Mesenchymal stem cell (in vitro differentiated cells and primary cell): ENCODE data around the gene MARCHF3.

Experiments
- DNase-seq: peaks from one replicate; pipeline ENCODE4 v3.0.0-alpha.2; 2013
- H2AFZ ChIP-seq: one replicate; pipeline ENCODE4 v1.6.1; 2013; ENCODE audit warnings: low read depth, mild to moderate bottlenecking, control low read depth, inconsistent platforms, low read length, moderate library complexity
- H2AK5ac ChIP-seq: 2 replicates; pipeline ENCODE4 v1.6.1; 2013; ENCODE audit warnings: low read length, moderate library complexity, mild to moderate bottlenecking, inconsistent platforms; ENCODE audit not compliant: severe bottlenecking
- H2BK120ac ChIP-seq: one replicate; pipeline ENCODE4 v1.6.1; 2013; ENCODE audit warnings: low read depth, mild to moderate bottlenecking, inconsistent platforms, low read length, moderate library complexity
- H2BK12ac ChIP-seq, 2 experiments: one replicate each; pipeline ENCODE4 v1.6.1; 2013; ENCODE audit warnings: inconsistent platforms in 2 of 2, low read length in 2 of 2, mild to moderate bottlenecking in 2 of 2, moderate library complexity in 2 of 2, control low read depth in 1 of 2
- H2BK15ac ChIP-seq: one replicate; pipeline ENCODE4 v1.6.1; 2013; ENCODE audit warnings: mild to moderate bottlenecking, low read depth, inconsistent platforms; ENCODE audit not compliant: poor library complexity, severe bottlenecking
- H2BK5ac ChIP-seq: 2 replicates; pipeline ENCODE4 v1.6.1; 2013; ENCODE audit warnings: low read depth, mild to moderate bottlenecking, low read length, control low read depth, inconsistent platforms; ENCODE audit not compliant: poor library complexity, severe bottlenecking
- H3K14ac ChIP-seq, 2 experiments: one replicate each; pipeline ENCODE4 v1.6.1; 2013; ENCODE audit warnings: inconsistent platforms in 2 of 2, low read length in 2 of 2, control low read depth in 1 of 2, mild to moderate bottlenecking in 1 of 2, moderate library complexity in 1 of 2
- H3K18ac ChIP-seq, 2 experiments: one replicate each; pipeline ENCODE4 v1.6.1; 2013; ENCODE audit warnings: inconsistent platforms in 2 of 2, low read length in 2 of 2, control low read depth in 1 of 2, low read depth in 1 of 2, mild to moderate bottlenecking in 1 of 2
- H3K23ac ChIP-seq, 2 experiments: one replicate each; pipeline ENCODE4 v1.6.1; 2013; ENCODE audit warnings: inconsistent platforms in 2 of 2, low read length in 2 of 2, mild to moderate bottlenecking in 2 of 2, moderate library complexity in 2 of 2, control low read depth in 1 of 2
- H3K27ac ChIP-seq: 2 replicates; pipeline ENCODE4 v1.5.1; 2013; ENCODE audit warnings: mild to moderate bottlenecking, moderate library complexity, low read length, control low read depth, inconsistent platforms; ENCODE audit not compliant: poor library complexity, severe bottlenecking
- H3K27me3 ChIP-seq, 2 experiments: 2 replicates each; pipeline versions ENCODE4 v1.6.1 to v1.7.0; 2013; ENCODE audit warnings: low read length in 2 of 2, mild to moderate bottlenecking in 2 of 2, moderate library complexity in 2 of 2, control low read depth in 1 of 2, inconsistent platforms in 1 of 2; ENCODE audit not compliant: control insufficient read depth in 1 of 2, insufficient read depth in 1 of 2
- H3K36me3 ChIP-seq, 2 experiments: 2 replicates each; pipeline versions ENCODE4 v1.6.1 to v1.7.0; 2013; ENCODE audit warnings: low read length in 2 of 2, control low read depth in 1 of 2, inconsistent platforms in 1 of 2, low read depth in 1 of 2, mild to moderate bottlenecking in 1 of 2; ENCODE audit not compliant: insufficient read depth in 2 of 2, control insufficient read depth in 1 of 2
- H3K4ac ChIP-seq, 2 experiments: one replicate each; pipeline ENCODE4 v1.6.1; 2013; ENCODE audit warnings: inconsistent platforms in 2 of 2, low read length in 2 of 2, mild to moderate bottlenecking in 2 of 2, moderate library complexity in 2 of 2, control low read depth in 1 of 2, low read depth in 1 of 2
- H3K4me1 ChIP-seq: 2 replicates; pipeline ENCODE4 v1.6.1; 2013; ENCODE audit warnings: low read depth, low read length, control low read depth; ENCODE audit not compliant: control insufficient read depth, insufficient read depth
- H3K4me2 ChIP-seq: 2 replicates; pipeline ENCODE4 v1.6.1; 2013; ENCODE audit warnings: low read length, mild to moderate bottlenecking, inconsistent platforms; ENCODE audit not compliant: poor library complexity, severe bottlenecking
- H3K4me3 ChIP-seq, 2 experiments: 2 replicates each; pipeline versions ENCODE4 v1.5.1 to v1.7.0; 2013; ENCODE audit warnings: low read length in 2 of 2, mild to moderate bottlenecking in 2 of 2, control low read depth in 1 of 2, low read depth in 1 of 2; ENCODE audit not compliant: insufficient read depth in 1 of 2
- H3K79me1 ChIP-seq: replicated peaks from 2 replicates; pipeline ENCODE4 v1.6.1; 2013; ENCODE audit warnings: mild to moderate bottlenecking, control low read depth, low read length, inconsistent platforms; ENCODE audit not compliant: poor library complexity, severe bottlenecking
- H3K9ac ChIP-seq: 2 replicates; pipeline ENCODE4 v1.7.0; 2013; ENCODE audit warnings: mild to moderate bottlenecking, low read length, moderate library complexity
- H3K9me3 ChIP-seq: 2 replicates; pipeline ENCODE4 v1.7.0; 2013; ENCODE audit warnings: mild to moderate bottlenecking, low read length; ENCODE audit not compliant: control insufficient read depth
- H4K8ac ChIP-seq: one replicate; pipeline ENCODE4 v1.6.1; 2013; ENCODE audit warnings: inconsistent platforms, mild to moderate bottlenecking, low read length, moderate library complexity
- H4K91ac ChIP-seq: one replicate; pipeline ENCODE4 v1.6.1; 2013; ENCODE audit warnings: mild to moderate bottlenecking, low read length, inconsistent platforms
- WGBS: methylation state at CpG from one replicate; pipeline ENCODE4 v1.1.7; 2013; ENCODE audit warnings: mixed read lengths; 5-methylcytosine and 5-hydroxymethylcytosine counted together

Gene MARCHF3

DNA sequence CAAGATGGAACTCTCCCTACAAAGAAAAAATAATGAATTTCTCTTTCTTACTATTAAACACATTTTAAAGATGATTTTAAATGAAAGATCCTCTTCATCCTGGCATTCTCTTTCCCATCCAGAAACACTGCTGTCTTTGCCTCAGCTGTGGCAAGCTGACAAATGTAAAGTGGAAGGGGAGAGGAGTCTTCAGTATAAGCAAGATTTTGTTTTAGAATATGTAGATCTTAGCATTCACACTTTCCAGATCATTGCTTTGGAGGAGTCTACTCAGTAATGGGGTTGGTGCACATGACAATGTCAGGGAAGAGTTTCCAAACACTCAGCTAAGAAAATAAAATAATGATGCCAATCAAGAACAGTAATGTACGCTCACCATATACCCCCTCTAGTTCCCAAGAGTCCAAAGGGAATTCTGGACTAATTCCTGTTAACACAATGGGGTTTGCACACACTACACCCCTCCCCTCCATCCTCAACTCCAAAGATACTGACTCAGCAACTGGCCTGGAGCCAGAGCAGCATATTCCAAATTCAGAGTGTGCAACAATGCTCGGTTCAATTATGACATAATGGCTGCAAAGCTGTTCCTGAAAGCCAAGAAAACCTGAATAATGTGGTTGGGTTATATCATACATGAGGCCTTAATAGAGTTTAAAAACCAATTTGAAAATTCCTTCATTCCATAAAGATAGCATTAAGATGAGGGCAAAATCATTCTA lies 38.3 kb upstream of the MARCHF3 start:
- no peak overlapping the region for H3K4me3 ChIP-seq
- H2BK15ac ChIP-seq: no peak overlapping the region
- H4K91ac ChIP-seq: no peak overlapping the region
- no peak overlapping the region for H2AFZ ChIP-seq
- 87% methylated on average over 1 of the region's 2 CpGs for WGBS
- no peak for DNase-seq
- no peak overlapping the region for H3K4me2 ChIP-seq
- H3K18ac ChIP-seq: no peak overlapping the region
- no peak overlapping the region for H4K8ac ChIP-seq
- H3K79me1 ChIP-seq: no peaks in the 10 kb centered on the region
- no peak overlapping the region for H2AK5ac ChIP-seq
- no peak overlapping the region for H3K9ac ChIP-seq
- H3K9me3 ChIP-seq: no peaks in the 10 kb centered on the region
- no peaks in the 10 kb centered on the region for H3K27me3 ChIP-seq
- no peak overlapping the region for H2BK5ac ChIP-seq
- no peak overlapping the region for H2BK12ac ChIP-seq
- H3K27ac ChIP-seq: no peak overlapping the region
- no peak overlapping the region for H3K14ac ChIP-seq
- H3K36me3 ChIP-seq: no peaks in the 10 kb centered on the region
- H3K23ac ChIP-seq: no peak overlapping the region
- no peak overlapping the region for H3K4ac ChIP-seq
- no peaks in the 10 kb centered on the region for H3K4me1 ChIP-seq
- H2BK120ac ChIP-seq: no peak overlapping the region

DNA sequence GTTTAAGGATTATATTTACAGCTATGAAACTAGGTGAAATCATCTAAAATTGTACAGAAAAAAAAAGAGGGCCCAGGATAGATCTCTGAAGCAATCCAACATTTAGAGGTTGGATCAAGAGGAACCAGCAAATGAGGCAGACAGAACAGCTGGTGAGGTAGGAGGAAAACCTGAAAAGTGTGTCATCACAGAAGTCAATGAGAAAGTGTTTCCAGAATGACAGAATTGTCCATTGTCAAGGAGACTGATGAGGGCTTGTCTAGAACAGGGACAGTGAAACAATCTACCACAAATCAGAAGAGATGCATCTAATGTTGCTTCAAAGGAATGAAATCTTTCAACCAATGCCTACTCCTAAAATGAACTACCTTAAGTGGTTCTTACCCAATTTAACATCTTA lies 36.4 kb upstream of the MARCHF3 start:
- Histone ChIP-seq H2AFZ (no peak overlapping the region), H4K91ac (no peak overlapping the region), H3K23ac (no peak overlapping the region), H3K27ac (no peak overlapping the region), H3K79me1 (no peaks in the 10 kb centered on the region), H3K4me1 (no peaks in the 10 kb centered on the region), H3K18ac (no peak overlapping the region), H4K8ac (no peak overlapping the region), H3K4me3 (no peak overlapping the region), H2BK15ac (no peak overlapping the region), H3K9me3 (no peaks in the 10 kb centered on the region), H3K9ac (no peak overlapping the region), H2BK120ac (no peak overlapping the region), H2BK5ac (no peak overlapping the region), H2AK5ac (no peak overlapping the region), H3K36me3 (no peaks in the 10 kb centered on the region), H3K4me2 (no peak overlapping the region), H2BK12ac (no peak overlapping the region), H3K4ac (no peak overlapping the region), H3K14ac (no peak overlapping the region), H3K27me3 (no peaks in the 10 kb centered on the region)
- DNase-seq: no peak

DNA sequence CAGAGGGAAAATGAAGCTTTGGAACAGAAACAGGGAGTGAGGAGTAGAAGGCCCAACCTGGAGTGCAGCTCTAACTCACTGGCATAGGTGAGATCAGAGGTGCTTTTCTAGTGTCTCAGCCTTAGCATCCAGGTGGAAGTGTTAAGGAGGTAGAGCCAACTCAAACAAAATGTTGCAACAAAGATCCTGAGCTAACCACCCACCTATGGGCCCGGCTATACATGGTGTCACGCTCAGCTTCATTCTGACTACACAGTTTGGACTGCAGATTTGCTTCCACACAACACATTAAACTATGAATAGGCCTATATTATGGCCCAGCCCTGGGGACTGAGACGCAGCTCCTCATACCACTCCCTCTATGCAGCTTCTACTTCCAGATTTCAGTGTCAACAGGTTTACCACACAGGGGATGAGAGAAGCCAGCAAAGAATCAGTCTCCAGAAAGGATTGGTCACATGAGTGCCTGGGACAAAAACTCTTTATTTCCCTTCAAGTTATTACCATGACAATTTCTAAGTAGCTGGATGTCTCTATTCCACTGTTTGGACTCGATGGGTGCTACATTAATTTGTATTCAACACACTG lies 34.0 kb upstream of the MARCHF3 start:
- Histone ChIP-seq H3K36me3 (no peaks in the 10 kb centered on the region), H2AK5ac (no peak overlapping the region), H3K27me3 (no peaks in the 10 kb centered on the region), H4K8ac (no peak overlapping the region), H2BK12ac (no peak overlapping the region), H3K9ac (no peak overlapping the region), H2BK5ac (no peak overlapping the region), H3K4me2 (no peak overlapping the region), H3K23ac (no peak overlapping the region), H3K18ac (no peak overlapping the region), H3K4me3 (no peak overlapping the region), H3K4me1 (no peaks in the 10 kb centered on the region), H3K79me1 (no peaks in the 10 kb centered on the region), H3K14ac (no peak overlapping the region), H3K4ac (no peak overlapping the region), H3K9me3 (no peaks in the 10 kb centered on the region), H3K27ac (no peak overlapping the region), H4K91ac (no peak overlapping the region), H2BK120ac (no peak overlapping the region), H2AFZ (no peak overlapping the region), H2BK15ac (no peak overlapping the region)
- WGBS: 93% methylated on average over 4 of the region's 4 CpGs
- no peak for DNase-seq

GRCh38 chr5:127063257-127063913 lies 33.0 kb upstream of the MARCHF3 start:
- H3K27ac ChIP-seq: no peak overlapping the region
- H3K23ac ChIP-seq: no peak overlapping the region
- no peak overlapping the region for H2BK12ac ChIP-seq
- H3K9ac ChIP-seq: no peak overlapping the region
- H2BK5ac ChIP-seq: no peak overlapping the region
- H2AFZ ChIP-seq: no peak overlapping the region
- no peak overlapping the region for H3K18ac ChIP-seq
- no peaks in the 10 kb centered on the region for H3K36me3 ChIP-seq
- no peaks in the 10 kb centered on the region for H3K79me1 ChIP-seq
- no peaks in the 10 kb centered on the region for H3K4me1 ChIP-seq
- H3K9me3 ChIP-seq: no peaks in the 10 kb centered on the region
- H3K4me3 ChIP-seq: no peak overlapping the region
- H4K8ac ChIP-seq: no peak overlapping the region
- H3K4ac ChIP-seq: no peak overlapping the region
- no peak overlapping the region for H2BK120ac ChIP-seq
- WGBS: 75% methylated on average over 2 of the region's 2 CpGs
- no peak overlapping the region for H2AK5ac ChIP-seq
- no peak overlapping the region for H4K91ac ChIP-seq
- no peaks in the 10 kb centered on the region for H3K27me3 ChIP-seq
- no peak overlapping the region for H2BK15ac ChIP-seq
- no peak for DNase-seq
- H3K4me2 ChIP-seq: no peak overlapping the region
- no peak overlapping the region for H3K14ac ChIP-seq
